Muscle layer of colon (tissue), 2 donors: ENCODE results near the gene DMD.
"Not testable (repeated sequence)": the region's sequence is repeated elsewhere in the genome, so short reads cannot be mapped to it uniquely, and the experiment has no call there.

ENCODE experiments used
- H3K27ac ChIP-seq: one replicate; pipeline ENCODE4 v1.7.0; 2013; ENCODE audit warnings: low read depth, mild to moderate bottlenecking, low read length, moderate library complexity
- H3K27me3 ChIP-seq, 2 donors: one replicate each; pipeline ENCODE4 v1.7.0; 2013; ENCODE audit warnings: low read length in 2 of 2, mild to moderate bottlenecking in 2 of 2; ENCODE audit not compliant: insufficient read depth in 2 of 2, control insufficient read depth in 1 of 2
- H3K36me3 ChIP-seq: one replicate; pipeline ENCODE4 v1.7.0; 2013; ENCODE audit warnings: mild to moderate bottlenecking, low read length; ENCODE audit not compliant: insufficient read depth
- H3K4me1 ChIP-seq: one replicate; pipeline ENCODE4 v1.7.0; 2013; ENCODE audit warnings: mild to moderate bottlenecking, low read length; ENCODE audit not compliant: insufficient read depth
- H3K4me3 ChIP-seq, 2 donors: one replicate each; pipeline ENCODE4 v1.7.0; 2013; ENCODE audit warnings: low read length in 2 of 2, low read depth in 1 of 2, mild to moderate bottlenecking in 1 of 2, moderate library complexity in 1 of 2
- H3K9ac ChIP-seq: one replicate; pipeline ENCODE4 v1.7.0; 2013; ENCODE audit warnings: low read length
- H3K9me3 ChIP-seq: one replicate; pipeline ENCODE4 v1.7.0; 2013; ENCODE audit warnings: mild to moderate bottlenecking, low read length
- donor health status: abdominal sarcoma.
- donor health status: Adenocarcinoma of cecum.

DMD gene

GRCh38 chrX:31593353-31593752 is 1618.0 kb downstream of the DMD start:
- Histone ChIP-seq H3K27me3 (no peaks in the 10 kb centered on the region), H3K4me3 (no peak overlapping the region), H3K9ac (no peak overlapping the region), H3K9me3 (no peaks in the 10 kb centered on the region), H3K27ac (no peak overlapping the region), H3K36me3 (no peaks in the 10 kb centered on the region), H3K4me1 (no peaks in the 10 kb centered on the region)

GRCh38 chrX:31591355-31591754 is 1620.0 kb downstream of the DMD start:
- no peaks in the 10 kb centered on the region for H3K4me1 ChIP-seq
- no peaks in the 10 kb centered on the region for H3K36me3 ChIP-seq
- H3K9ac ChIP-seq = no peak overlapping the region
- no peak overlapping the region for H3K4me3 ChIP-seq
- no peaks in the 10 kb centered on the region for H3K9me3 ChIP-seq
- H3K27me3 ChIP-seq = no peaks in the 10 kb centered on the region
- H3K27ac ChIP-seq = no peak overlapping the region

- no peaks in the 10 kb centered on the region for H3K36me3 ChIP-seq
- H3K4me1 ChIP-seq = no peaks in the 10 kb centered on the region
- no peak overlapping the region for H3K9ac ChIP-seq
- no peak overlapping the region for H3K27ac ChIP-seq
- no peaks in the 10 kb centered on the region for H3K9me3 ChIP-seq
- no peak overlapping the region for H3K4me3 ChIP-seq
- no peaks in the 10 kb centered on the region for H3K27me3 ChIP-seq
Measured at GRCh38 chrX:31590581-31591114, 1620.7 kb downstream of the DMD start.

- Histone ChIP-seq H3K4me1 (no peaks in the 10 kb centered on the region), H3K4me3 (no peak overlapping the region), H3K36me3 (no peaks in the 10 kb centered on the region), H3K9ac (no peak overlapping the region), H3K27ac (no peak overlapping the region), H3K27me3 (no peaks in the 10 kb centered on the region), H3K9me3 (no peaks in the 10 kb centered on the region)
Measured at GRCh38 chrX:31589503-31589902, 1621.8 kb downstream of the DMD start.

GRCh38 chrX:31588355-31588754 is 1623.0 kb downstream of the DMD start:
- H3K9ac ChIP-seq = no peak overlapping the region
- no peaks in the 10 kb centered on the region for H3K36me3 ChIP-seq
- no peak overlapping the region for H3K4me3 ChIP-seq
- H3K27me3 ChIP-seq = no peaks in the 10 kb centered on the region
- H3K9me3 ChIP-seq = no peaks in the 10 kb centered on the region
- H3K4me1 ChIP-seq = no peaks in the 10 kb centered on the region
- H3K27ac ChIP-seq = no peak overlapping the region

GRCh38 chrX:31583892-31584291 is 1627.5 kb downstream of the DMD start:
- not testable (repeated sequence) for H3K27ac ChIP-seq, H3K4me1 ChIP-seq, H3K9me3 ChIP-seq, H3K27me3 ChIP-seq, H3K9ac ChIP-seq, H3K4me3 ChIP-seq, H3K36me3 ChIP-seq

- H3K27me3 ChIP-seq = peaks cover 0 to 3% of the 10 kb centered on the region in 2 donors
- no peak overlapping the region for H3K9ac ChIP-seq
- H3K27ac ChIP-seq = no peak overlapping the region
- H3K4me3 ChIP-seq = no peak overlapping the region
- no peaks in the 10 kb centered on the region for H3K9me3 ChIP-seq
- no peaks in the 10 kb centered on the region for H3K36me3 ChIP-seq
- no peaks in the 10 kb centered on the region for H3K4me1 ChIP-seq
Measured at GRCh38 chrX:31580726-31581125, 1630.6 kb downstream of the DMD start.

GRCh38 chrX:31580227-31580626 is 1631.1 kb downstream of the DMD start:
- no peaks in the 10 kb centered on the region for H3K4me1 ChIP-seq
- no peaks in the 10 kb centered on the region for H3K9me3 ChIP-seq
- no peak overlapping the region for H3K9ac ChIP-seq
- H3K36me3 ChIP-seq = no peaks in the 10 kb centered on the region
- no peak overlapping the region for H3K27ac ChIP-seq
- H3K27me3 ChIP-seq = peaks cover 0 to 3% of the 10 kb centered on the region in 2 donors
- H3K4me3 ChIP-seq = no peak overlapping the region

- no peaks in the 10 kb centered on the region for H3K36me3 ChIP-seq
- H3K27ac ChIP-seq = no peak overlapping the region
- no peak overlapping the region for H3K9ac ChIP-seq
- no peaks in the 10 kb centered on the region for H3K4me1 ChIP-seq
- no peaks in the 10 kb centered on the region for H3K27me3 ChIP-seq
- H3K9me3 ChIP-seq = no peaks in the 10 kb centered on the region
- no peak overlapping the region for H3K4me3 ChIP-seq
Measured at GRCh38 chrX:31572360-31572759, 1639.0 kb downstream of the DMD start.

GRCh38 chrX:31570658-31571057 is 1640.7 kb downstream of the DMD start:
- no peaks in the 10 kb centered on the region for H3K27me3 ChIP-seq
- H3K4me3 ChIP-seq = no peak overlapping the region
- H3K4me1 ChIP-seq = no peaks in the 10 kb centered on the region
- H3K9me3 ChIP-seq = no peaks in the 10 kb centered on the region
- no peaks in the 10 kb centered on the region for H3K36me3 ChIP-seq
- H3K9ac ChIP-seq = no peak overlapping the region
- H3K27ac ChIP-seq = no peak overlapping the region

GRCh38 chrX:31563792-31564191 is 1647.6 kb downstream of the DMD start:
- H3K4me3 ChIP-seq = no peak overlapping the region
- H3K9ac ChIP-seq = no peak overlapping the region
- H3K9me3 ChIP-seq = no peaks in the 10 kb centered on the region
- no peaks in the 10 kb centered on the region for H3K27me3 ChIP-seq
- no peak overlapping the region for H3K27ac ChIP-seq
- H3K4me1 ChIP-seq = no peaks in the 10 kb centered on the region
- no peaks in the 10 kb centered on the region for H3K36me3 ChIP-seq

GRCh38 chrX:31555506-31555905 is 1655.8 kb downstream of the DMD start:
- Histone ChIP-seq H3K27me3 (no peaks in the 10 kb centered on the region), H3K27ac (no peak overlapping the region), H3K4me3 (no peak overlapping the region), H3K4me1 (no peaks in the 10 kb centered on the region), H3K9ac (no peak overlapping the region), H3K36me3 (no peaks in the 10 kb centered on the region), H3K9me3 (no peaks in the 10 kb centered on the region)
